ENCODE measurements around the gene CDR2L. TPM values are rescaled to one million over a fixed set of nuclear protein-coding genes. Genes with fewer than 3 reads are reported as not detected.

Gene CDR2L
- total RNA-seq, 1 donor from 2014 or later: 52.3 TPM

DNA sequence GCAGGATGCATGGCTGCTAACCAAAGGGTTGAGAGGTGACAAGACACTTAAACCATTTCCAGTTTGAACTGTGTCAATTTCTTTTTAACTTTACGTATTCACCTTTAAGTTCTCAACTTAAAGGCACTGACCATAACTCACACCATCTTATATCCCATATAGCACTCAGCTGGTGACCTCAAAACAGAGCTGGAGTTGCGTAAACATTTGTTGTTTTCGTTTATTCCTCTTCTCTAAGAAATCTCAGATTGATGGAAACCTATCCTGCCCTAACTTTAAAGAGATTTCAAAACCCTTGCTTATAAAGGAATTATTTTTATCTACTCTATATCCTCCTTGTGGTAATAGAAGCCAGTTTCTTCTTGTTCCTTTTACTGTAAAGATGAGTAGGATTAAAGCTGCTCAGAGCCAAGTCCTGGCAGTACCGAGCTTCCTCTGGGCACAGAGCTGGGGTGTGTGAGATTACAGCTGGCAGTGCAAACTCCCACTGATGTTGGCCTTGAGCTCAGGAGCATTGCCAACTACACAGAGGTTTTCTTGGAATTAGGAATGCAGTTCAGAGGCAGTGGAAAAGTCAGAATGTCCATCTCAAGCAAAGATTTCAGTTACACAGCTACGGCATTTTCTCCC lies 60.9 kb downstream of the CDR2L start:
- Histone ChIP-seq H3K27me3 (ENCODE audit: control insufficient read depth, insufficient read depth, low read length) (no peaks in the 10 kb centered on the region), H3K36me3 (ENCODE audit: control insufficient read depth, insufficient read depth, low read length) (no peaks in the 10 kb centered on the region), H3K4me3 (ENCODE audit: low read depth, low read length) (peak overlapping the region; percentile 100)
- no peak for DNase-seq (ENCODE audit: low read depth)
- TF ChIP-seq, protein P1, sequence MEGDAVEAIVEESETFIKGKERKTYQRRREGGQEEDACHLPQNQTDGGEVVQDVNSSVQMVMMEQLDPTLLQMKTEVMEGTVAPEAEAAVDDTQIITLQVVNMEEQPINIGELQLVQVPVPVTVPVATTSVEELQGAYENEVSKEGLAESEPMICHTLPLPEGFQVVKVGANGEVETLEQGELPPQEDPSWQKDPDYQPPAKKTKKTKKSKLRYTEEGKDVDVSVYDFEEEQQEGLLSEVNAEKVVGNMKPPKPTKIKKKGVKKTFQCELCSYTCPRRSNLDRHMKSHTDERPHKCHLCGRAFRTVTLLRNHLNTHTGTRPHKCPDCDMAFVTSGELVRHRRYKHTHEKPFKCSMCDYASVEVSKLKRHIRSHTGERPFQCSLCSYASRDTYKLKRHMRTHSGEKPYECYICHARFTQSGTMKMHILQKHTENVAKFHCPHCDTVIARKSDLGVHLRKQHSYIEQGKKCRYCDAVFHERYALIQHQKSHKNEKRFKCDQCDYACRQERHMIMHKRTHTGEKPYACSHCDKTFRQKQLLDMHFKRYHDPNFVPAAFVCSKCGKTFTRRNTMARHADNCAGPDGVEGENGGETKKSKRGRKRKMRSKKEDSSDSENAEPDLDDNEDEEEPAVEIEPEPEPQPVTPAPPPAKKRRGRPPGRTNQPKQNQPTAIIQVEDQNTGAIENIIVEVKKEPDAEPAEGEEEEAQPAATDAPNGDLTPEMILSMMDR (IDR thresholded peaks at IDR 0.05; ENCODE audit: insufficient read depth, low read length, poor library complexity, severe bottlenecking): no peak

DNA sequence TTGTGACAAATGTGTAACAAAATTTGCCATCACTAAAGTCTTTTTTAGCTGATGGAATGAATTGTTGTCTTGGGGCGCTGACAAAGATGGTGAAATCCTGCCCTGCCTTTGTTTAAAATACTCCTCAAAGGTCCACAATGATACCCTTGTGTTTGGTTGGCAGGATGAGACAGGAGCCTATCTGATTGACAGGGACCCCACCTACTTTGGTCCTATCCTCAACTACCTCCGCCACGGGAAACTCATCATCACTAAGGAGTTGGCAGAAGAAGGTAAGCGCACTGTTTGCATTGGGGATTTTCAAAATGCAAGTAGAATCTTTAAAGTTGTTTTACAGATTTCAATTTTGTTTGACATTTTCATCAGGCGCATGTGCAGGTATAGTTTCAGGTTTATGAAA lies 61.6 kb downstream of the CDR2L start:
- TF ChIP-seq, protein P1 (IDR thresholded peaks at IDR 0.05; ENCODE audit: insufficient read depth, low read length, poor library complexity, severe bottlenecking): no peak
- no peaks in the 10 kb centered on the region for H3K36me3 ChIP-seq (ENCODE audit: control insufficient read depth, insufficient read depth, low read length)
- H3K4me3 ChIP-seq (ENCODE audit: low read depth, low read length): no peak overlapping the region
- no peaks in the 10 kb centered on the region for H3K27me3 ChIP-seq (ENCODE audit: control insufficient read depth, insufficient read depth, low read length)
- DNase-seq (ENCODE audit: low read depth): no peak

DNA sequence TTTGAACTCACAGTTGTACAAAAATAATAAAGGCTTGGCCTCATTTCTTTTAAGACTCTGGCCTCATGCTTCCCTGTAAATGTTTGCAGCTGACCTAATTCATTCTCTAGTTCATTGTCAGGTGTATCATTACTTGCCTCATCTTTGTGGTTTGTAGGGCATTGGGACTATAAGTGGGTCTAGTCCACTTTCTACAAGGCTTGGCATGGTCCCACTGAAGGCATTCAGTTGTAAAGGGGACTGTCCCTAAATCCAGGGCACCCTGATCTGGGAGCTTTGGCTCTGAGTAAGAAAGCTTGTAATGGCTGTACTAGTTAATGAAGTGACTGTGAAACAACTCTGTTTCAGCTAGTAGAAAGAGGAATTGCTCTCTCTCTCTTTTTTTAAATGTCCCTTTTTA lies 62.3 kb downstream of the CDR2L start:
- Histone ChIP-seq H3K36me3 (ENCODE audit: control insufficient read depth, insufficient read depth, low read length) (no peaks in the 10 kb centered on the region), H3K27me3 (ENCODE audit: control insufficient read depth, insufficient read depth, low read length) (no peaks in the 10 kb centered on the region), H3K4me3 (ENCODE audit: low read depth, low read length) (no peak overlapping the region)
- TF ChIP-seq, protein P1 (IDR thresholded peaks at IDR 0.05; ENCODE audit: insufficient read depth, low read length, poor library complexity, severe bottlenecking): no peak
- no peak for DNase-seq (ENCODE audit: low read depth)

GRCh38 chr17:75051941-75052340 lies 64.5 kb downstream of the CDR2L start:
- no peaks in the 10 kb centered on the region for H3K27me3 ChIP-seq (ENCODE audit: control insufficient read depth, insufficient read depth, low read length)
- H3K4me3 ChIP-seq (ENCODE audit: low read depth, low read length): no peak overlapping the region
- no peaks in the 10 kb centered on the region for H3K36me3 ChIP-seq (ENCODE audit: control insufficient read depth, insufficient read depth, low read length)
- TF ChIP-seq, protein P1 (IDR thresholded peaks at IDR 0.05; ENCODE audit: insufficient read depth, low read length, poor library complexity, severe bottlenecking): no peak
- no peak for DNase-seq (ENCODE audit: low read depth)

Other genes starting within 250 kb of the CDR2L start
- gene NHERF1, start 239.0 kb upstream of the CDR2L start, total RNA-seq: 33.6 and 40.6 TPM in 2 replicates
- 30.7 and 31.6 TPM in 2 replicates for gene NAT9, start 211.3 kb upstream of the CDR2L start, total RNA-seq
- gene GRIN2C, start 127.7 kb upstream of the CDR2L start, total RNA-seq: not detected in 2 replicates
- 34.0 and 45.0 TPM in 2 replicates for gene FDXR, start 114.6 kb upstream of the CDR2L start, total RNA-seq
- gene FADS6, start 94.0 kb upstream of the CDR2L start, total RNA-seq: not detected in 2 replicates
- gene USH1G, start 64.4 kb upstream of the CDR2L start, total RNA-seq: not detected in 2 replicates
- gene OTOP2, start 63.4 kb upstream of the CDR2L start, total RNA-seq: not detected in 2 replicates
- gene OTOP3, start 51.7 kb upstream of the CDR2L start, total RNA-seq: not detected in 2 replicates
- 25.2 and 28.5 TPM in 2 replicates for gene HID1, start 14.9 kb upstream of the CDR2L start, total RNA-seq
- gene MRPL58, start 25.0 kb downstream of the CDR2L start, total RNA-seq: 68.5 and 77.7 TPM in 2 replicates
- gene ATP5PD, start 59.3 kb downstream of the CDR2L start, total RNA-seq: 247 and 275 TPM in 2 replicates
- gene KCTD2, start 59.6 kb downstream of the CDR2L start, total RNA-seq: 15.6 and 19.2 TPM in 2 replicates
- gene SLC16A5, start 100.3 kb downstream of the CDR2L start, total RNA-seq: 19.1 and 23.1 TPM in 2 replicates
- gene ARMC7, start 122.3 kb downstream of the CDR2L start, total RNA-seq: 7.9 and 8.0 TPM in 2 replicates
- 107 and 114 TPM in 2 replicates for gene NT5C, start 144.1 kb downstream of the CDR2L start, total RNA-seq
- gene JPT1, start 166.9 kb downstream of the CDR2L start, total RNA-seq: 453 and 466 TPM in 2 replicates
- gene SUMO2, start 195.3 kb downstream of the CDR2L start, total RNA-seq: 61.9 and 76.0 TPM in 2 replicates
- gene NUP85, start 218.0 kb downstream of the CDR2L start, total RNA-seq: 33.1 and 37.2 TPM in 2 replicates

Data from kidney epithelial cell (primary cell).